Neuron (in vitro differentiated cells): ENCODE measurements around the gene EXD3.

Experiments
- H2AFZ ChIP-seq: one replicate; pipeline ENCODE4 v1.6.1; 2013; ENCODE audit warnings: low read depth, mild to moderate bottlenecking, inconsistent platforms, low read length, moderate library complexity
- H3K27me3 ChIP-seq: one replicate; pipeline ENCODE4 v1.6.1; 2013; ENCODE audit warnings: low read length; ENCODE audit not compliant: insufficient read depth
- H3K36me3 ChIP-seq: one replicate; pipeline ENCODE4 v1.6.1; 2013; ENCODE audit warnings: low read length; ENCODE audit not compliant: insufficient read depth
- H3K4me1 ChIP-seq: one replicate; pipeline ENCODE4 v1.6.1; 2013; ENCODE audit warnings: low read length; ENCODE audit not compliant: insufficient read depth
- H3K4me3 ChIP-seq: 2 replicates; pipeline ENCODE4 v1.5.1; 2013; ENCODE audit warnings: mild to moderate bottlenecking, low read length, moderate library complexity
- H3K9me3 ChIP-seq: one replicate; pipeline ENCODE4 v1.6.1; 2013; ENCODE audit warnings: low read length

The EXD3 gene

DNA sequence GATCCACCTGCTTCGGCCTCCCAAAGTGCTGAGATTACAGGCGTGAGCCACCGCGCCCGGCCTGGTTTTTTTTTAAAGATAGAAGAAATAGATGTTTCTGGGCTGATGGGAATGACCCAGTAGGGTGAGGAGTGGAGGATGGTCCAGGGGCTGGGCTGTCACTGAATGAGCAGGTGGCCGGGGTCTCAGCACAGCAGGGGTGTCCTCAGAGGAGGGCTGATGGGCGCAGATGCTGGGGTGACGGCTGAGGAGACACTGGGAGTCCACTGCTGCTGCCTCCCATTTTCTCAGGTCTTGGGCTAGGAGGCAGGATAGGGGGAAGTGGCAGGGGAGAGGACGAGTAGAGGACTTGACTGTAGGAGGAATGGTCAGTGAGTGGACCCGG lies 147.8 kb downstream of the EXD3 start:
- H3K4me3 ChIP-seq, result no peak overlapping the region
- no peak overlapping the region for H2AFZ ChIP-seq
- no peaks in the 10 kb centered on the region for H3K27me3 ChIP-seq
- H3K4me1 ChIP-seq, result no peaks in the 10 kb centered on the region
- H3K36me3 ChIP-seq, result peaks cover 28% of the 10 kb centered on the region
- peaks cover 11% of the 10 kb centered on the region for H3K9me3 ChIP-seq

DNA sequence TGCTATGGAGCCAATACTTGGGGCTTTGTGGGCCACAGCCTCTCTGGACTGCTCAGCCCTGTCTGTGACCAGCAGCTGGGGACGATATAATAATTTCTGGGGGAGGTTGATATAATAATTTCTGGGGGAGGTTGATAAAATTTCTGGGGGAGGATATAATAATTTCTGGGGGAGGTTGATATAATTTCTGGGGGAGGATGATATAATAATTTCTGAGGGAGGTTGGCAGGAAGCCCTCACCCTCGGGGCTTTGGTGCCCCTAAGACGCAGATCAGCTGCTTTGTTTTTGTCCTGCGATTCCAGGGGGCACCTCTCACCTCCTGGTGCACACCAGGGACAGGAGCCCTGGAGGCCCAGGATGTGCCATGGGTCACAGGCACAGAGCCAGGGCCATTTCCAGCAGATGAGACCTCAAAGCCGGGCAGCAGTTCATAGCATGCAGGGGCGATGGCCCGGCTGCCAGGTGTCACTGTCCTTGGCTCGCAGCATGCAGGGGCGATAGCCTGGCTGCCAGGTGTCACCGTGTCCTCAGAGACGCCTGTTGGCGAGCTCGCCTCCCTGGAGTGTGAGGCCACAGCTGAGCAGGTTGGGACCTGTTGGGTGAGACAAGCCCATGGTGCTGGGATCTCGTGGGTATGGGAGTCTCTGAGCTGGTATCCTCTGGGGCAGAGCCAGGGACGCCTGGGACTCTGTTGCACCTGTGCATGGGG lies 149.2 kb downstream of the EXD3 start:
- Histone ChIP-seq H3K27me3 (no peaks in the 10 kb centered on the region), H3K4me3 (no peak overlapping the region), H3K36me3 (peaks cover 38% of the 10 kb centered on the region), H3K9me3 (peaks cover under 1% of the 10 kb centered on the region), H2AFZ (no peak overlapping the region), H3K4me1 (no peaks in the 10 kb centered on the region)

DNA sequence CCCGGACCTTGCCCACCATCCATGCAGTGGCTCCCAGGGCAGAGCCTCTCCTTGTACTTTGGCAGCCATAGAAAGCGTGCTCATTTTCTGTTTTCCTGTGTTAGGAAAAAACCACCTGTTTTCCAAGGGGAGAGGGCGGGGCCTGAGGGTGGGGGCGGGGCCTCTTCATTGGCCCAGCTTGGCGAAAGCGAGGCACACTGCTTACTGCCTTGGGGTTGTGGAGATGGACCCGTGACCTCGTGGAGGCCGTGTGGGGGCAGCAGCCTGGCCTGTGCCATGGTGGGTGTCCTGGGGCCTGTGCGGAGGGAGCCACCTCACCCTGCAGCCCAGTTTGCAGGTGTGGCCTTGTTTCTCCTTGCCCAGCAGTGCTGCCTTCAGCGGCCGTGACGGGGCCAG lies 149.9 kb downstream of the EXD3 start:
- Histone ChIP-seq H3K4me1 (no peaks in the 10 kb centered on the region), H3K4me3 (no peak overlapping the region), H3K36me3 (peaks cover 42% of the 10 kb centered on the region), H3K9me3 (no peaks in the 10 kb centered on the region), H3K27me3 (no peaks in the 10 kb centered on the region), H2AFZ (no peak overlapping the region)

DNA sequence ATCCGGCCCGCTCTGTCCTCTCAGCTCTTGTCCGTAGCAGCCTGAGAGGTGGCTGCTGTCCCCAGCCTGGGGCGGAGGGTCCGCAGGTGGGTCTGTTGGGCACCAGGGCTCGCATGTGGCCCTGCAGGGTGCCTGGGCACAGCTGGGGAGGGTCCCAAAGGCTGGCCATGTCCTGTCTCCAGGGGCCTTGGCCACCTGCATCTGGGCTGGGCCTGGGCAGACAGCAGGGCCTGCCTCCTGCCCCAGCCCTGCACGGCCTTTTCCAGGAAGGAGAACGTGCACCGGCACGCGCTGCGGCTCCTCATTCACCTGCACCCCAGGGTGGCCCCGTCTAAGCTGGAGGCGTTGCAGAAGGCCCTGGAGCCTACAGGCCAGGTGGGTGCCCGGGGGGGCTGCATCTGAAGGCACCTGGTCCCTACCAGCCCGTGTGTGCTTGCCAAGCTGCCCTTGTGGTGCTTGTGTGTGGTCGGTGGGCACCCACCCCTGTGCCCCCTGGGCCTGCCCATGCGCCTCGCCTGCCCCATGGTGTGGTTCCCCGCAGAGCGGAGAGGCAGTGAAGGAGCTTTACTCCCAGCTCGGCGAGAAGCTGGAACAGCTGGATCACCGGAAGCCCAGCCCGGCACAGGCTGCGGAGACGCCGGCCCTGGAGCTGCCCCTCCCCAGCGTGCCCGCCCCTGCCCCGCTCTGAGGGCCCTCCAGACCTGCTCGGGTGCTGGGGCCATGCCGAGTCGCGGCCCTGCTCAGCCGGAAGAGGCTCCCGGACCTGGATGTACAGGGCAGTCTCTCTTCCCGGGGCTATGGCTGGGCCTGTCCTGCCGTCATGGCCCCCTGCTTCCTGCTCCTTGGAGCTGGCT lies 150.5 kb downstream of the EXD3 start:
- Histone ChIP-seq H3K36me3 (peaks cover 48% of the 10 kb centered on the region), H3K27me3 (no peaks in the 10 kb centered on the region), H3K4me1 (no peaks in the 10 kb centered on the region), H3K4me3 (no peak overlapping the region), H2AFZ (no peak overlapping the region), H3K9me3 (no peaks in the 10 kb centered on the region)

DNA sequence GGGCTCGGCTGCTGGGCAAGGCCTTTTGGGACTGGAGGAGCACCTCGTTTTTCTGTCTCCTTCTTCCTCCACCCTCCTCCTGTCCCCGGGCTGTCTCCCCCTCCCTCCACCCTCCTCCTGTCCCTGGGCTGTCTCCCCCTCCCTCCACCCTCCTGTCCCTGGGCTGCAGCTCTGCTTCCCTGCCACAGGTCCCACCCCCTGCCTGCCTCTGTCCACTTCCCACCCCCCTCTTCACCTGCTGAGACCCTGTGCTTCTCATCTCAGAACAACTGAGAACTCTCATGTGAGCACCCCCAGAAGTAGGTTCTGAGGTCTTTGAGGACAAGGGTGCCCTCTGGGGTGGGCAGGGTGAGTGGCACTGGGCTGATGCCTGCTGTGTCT lies 151.3 kb downstream of the EXD3 start:
- Histone ChIP-seq H3K36me3 (peaks cover 56% of the 10 kb centered on the region), H3K27me3 (no peaks in the 10 kb centered on the region), H2AFZ (no peak overlapping the region), H3K9me3 (no peaks in the 10 kb centered on the region), H3K4me1 (no peaks in the 10 kb centered on the region), H3K4me3 (no peak overlapping the region)

DNA sequence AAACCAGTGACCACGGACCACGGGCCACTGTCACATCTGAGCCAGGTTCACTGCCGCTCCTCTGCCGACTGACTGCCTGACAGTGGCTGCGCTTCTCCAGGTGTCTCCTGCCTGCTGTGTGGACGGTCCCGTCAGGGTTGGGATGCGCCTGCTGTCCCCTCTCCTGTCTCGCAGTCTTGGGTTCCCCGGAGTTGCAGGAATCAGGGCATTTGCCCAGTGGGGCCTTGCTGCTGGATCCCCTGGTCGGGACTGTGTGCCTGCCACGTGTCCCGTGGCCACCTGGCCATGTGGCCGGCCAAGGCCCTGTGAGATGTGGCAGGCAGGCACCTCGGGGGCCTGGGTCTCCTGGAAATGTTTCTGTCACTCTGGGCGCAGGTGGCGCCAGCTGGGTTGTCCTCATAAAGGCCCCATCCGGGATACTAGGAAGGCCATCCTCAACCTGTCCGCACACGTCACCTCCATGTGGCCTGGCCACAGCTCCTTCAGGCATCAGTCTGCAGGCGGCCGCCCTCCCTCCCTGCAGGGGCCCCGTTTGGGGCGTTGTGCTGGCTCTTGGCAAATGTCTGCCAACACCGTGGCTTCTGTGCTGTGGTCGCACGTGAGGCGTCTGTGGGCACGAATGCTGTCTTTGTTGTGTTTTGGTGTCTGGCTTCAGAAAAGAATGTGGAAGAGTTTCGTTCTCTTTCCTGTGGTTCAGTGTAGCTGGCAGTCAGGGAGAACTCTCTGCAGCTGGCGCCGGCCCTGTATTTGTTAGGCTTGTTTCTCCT lies 151.8 kb downstream of the EXD3 start:
- no peaks in the 10 kb centered on the region for H3K27me3 ChIP-seq
- no peaks in the 10 kb centered on the region for H3K9me3 ChIP-seq
- H3K4me3 ChIP-seq, result no peak overlapping the region
- H3K36me3 ChIP-seq, result peaks cover 62% of the 10 kb centered on the region
- H3K4me1 ChIP-seq, result no peaks in the 10 kb centered on the region
- H2AFZ ChIP-seq, result no peak overlapping the region

GRCh38 chr9:137269231-137269772 lies 153.7 kb downstream of the EXD3 start:
- peaks cover 70% of the 10 kb centered on the region for H3K36me3 ChIP-seq

GRCh38 chr9:137268538-137269201 lies 154.3 kb downstream of the EXD3 start:
- H3K4me1 ChIP-seq, result no peaks in the 10 kb centered on the region
- H2AFZ ChIP-seq, result no peak overlapping the region
- H3K36me3 ChIP-seq, result peaks cover 69% of the 10 kb centered on the region

More at GRCh38 chr9:137269231-137269772, 153.7 kb downstream of the EXD3 start:
- Histone ChIP-seq H2AFZ (no peak overlapping the region), H3K4me1 (no peaks in the 10 kb centered on the region), H3K27me3 (no peaks in the 10 kb centered on the region), H3K9me3 (no peaks in the 10 kb centered on the region), H3K4me3 (no peak overlapping the region)

DNA sequence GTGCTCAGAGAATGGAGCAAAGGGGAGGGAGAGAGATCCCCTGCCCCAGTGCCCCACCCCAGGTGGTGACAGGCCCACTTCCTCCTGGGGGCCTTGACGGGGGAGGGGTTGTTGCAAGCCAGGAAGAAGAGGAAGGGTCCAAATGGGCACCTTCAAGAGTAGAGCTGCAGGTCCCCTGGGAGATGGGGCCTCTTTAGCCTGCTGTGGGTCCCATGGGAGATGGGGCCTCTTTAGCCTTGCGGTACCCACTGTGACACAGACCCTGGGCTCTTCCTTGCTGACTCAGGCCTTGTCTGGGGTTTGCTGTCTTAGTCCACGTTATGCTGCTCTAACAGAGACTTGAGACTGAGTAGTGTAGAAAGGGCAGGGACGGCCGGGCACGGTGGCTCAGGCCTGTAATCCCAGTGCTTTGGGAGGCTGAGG lies 155.0 kb downstream of the EXD3 start:
- no peak overlapping the region for H3K4me3 ChIP-seq
- no peaks in the 10 kb centered on the region for H3K9me3 ChIP-seq
- peaks cover 68% of the 10 kb centered on the region for H3K36me3 ChIP-seq
- no peaks in the 10 kb centered on the region for H3K4me1 ChIP-seq
- H2AFZ ChIP-seq, result no peak overlapping the region
- H3K27me3 ChIP-seq, result no peaks in the 10 kb centered on the region

More at GRCh38 chr9:137268538-137269201, 154.3 kb downstream of the EXD3 start:
- Histone ChIP-seq H3K4me3 (no peak overlapping the region), H3K27me3 (no peaks in the 10 kb centered on the region), H3K9me3 (no peaks in the 10 kb centered on the region)

DNA sequence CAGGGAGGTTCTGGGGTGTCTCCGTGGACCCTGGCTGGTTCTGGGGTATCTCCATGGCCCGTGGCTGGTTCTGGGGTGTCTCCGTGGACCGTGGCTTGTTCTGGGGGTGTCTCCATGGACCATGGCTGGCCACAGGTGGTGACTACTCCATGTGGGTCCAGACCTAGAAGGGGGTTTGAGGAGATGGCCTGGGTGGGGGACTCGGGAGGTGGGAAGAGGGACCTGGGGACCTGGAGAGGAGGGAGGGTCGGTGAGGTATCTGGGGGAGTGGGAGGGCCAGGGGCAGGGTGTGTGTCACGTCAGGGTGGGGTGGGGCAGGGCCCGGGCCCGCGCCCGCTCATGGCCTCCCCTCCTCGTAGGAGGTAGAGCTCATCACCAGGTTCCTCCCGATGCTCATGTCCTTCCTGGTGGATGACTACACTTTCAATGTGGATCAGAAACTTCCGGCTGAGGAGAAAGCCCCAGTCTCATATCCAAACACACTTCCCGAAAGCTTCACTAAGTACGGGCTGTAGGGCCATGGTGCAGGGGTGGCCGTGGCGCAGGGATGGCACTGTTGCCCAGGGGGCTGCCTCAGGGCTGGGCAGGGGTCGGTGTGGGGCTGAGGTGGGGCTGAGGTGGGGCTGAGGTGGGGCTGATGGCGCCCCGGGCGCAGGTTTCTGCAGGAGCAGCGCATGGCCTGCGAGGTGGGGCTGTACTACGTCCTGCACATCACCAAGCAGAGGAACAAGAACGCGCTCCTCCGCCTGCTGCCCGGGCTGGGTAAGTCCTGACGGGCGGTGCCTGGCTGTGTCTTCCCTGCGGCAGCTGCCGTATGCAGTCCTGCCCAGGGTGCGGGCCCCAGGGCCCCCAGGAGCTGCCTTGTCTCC lies 156.1 kb downstream of the EXD3 start:
- Histone ChIP-seq H2AFZ (no peak overlapping the region), H3K36me3 (peaks cover 59% of the 10 kb centered on the region), H3K9me3 (no peaks in the 10 kb centered on the region)

DNA sequence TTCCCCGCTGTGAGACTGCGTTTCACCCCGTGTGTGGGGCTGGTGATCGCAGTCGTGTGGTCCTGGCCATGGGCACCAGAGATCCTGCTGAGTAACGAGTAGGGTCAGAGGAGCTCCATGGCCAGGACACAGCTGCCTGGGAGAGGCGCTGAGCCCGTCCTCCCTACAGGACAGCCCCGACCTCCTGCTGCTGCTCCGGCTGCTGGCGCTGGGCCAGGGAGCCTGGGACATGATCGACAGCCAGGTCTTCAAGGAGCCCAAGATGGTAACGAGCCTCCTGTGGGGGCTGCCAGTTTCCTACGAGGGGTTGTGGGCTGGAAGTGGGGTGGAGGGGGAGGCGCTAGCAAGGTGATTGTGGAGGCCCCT lies 156.8 kb downstream of the EXD3 start:
- H3K36me3 ChIP-seq, result peaks cover 58% of the 10 kb centered on the region
- no peaks in the 10 kb centered on the region for H3K27me3 ChIP-seq
- no peak overlapping the region for H2AFZ ChIP-seq
- H3K4me1 ChIP-seq, result no peaks in the 10 kb centered on the region
- H3K4me3 ChIP-seq, result no peak overlapping the region
- H3K9me3 ChIP-seq, result no peaks in the 10 kb centered on the region

More for the DNA sequence above, 156.1 kb downstream of the EXD3 start:
- no peaks in the 10 kb centered on the region for H3K4me1 ChIP-seq
- H3K27me3 ChIP-seq, result no peaks in the 10 kb centered on the region
- H3K4me3 ChIP-seq, result no peak overlapping the region
